ENCODE data around the gene HMX1. TPM values are rescaled to one million over a fixed set of nuclear protein-coding genes. Genes with fewer than 3 reads are reported as not detected.

The HMX1 gene
- total and polyA plus RNA-seq, 10 of the 15 experiments (the other 5 are each of a cell fraction or from before 2014, with no cell fraction given), result not detected

GRCh38 chr4:8905226-8905772 is 33.7 kb upstream of the HMX1 start (continued):
- no peak for TF ChIP-seq ZBTB11 (CRISPR knock-in tag; IDR thresholded peaks at IDR 0.05)
- no peak for TF ChIP-seq E2F4 (IDR thresholded peaks at IDR 0.05; ENCODE audit: low read depth, low read length)

- RAD21 ChIA-PET (ENCODE audit: unreplicated experiment), result no interaction called here
- Histone ChIP-seq H2AFZ (ENCODE audit: control insufficient read depth, low read depth, low read length) (no peak overlapping the region), H3K4me2 (ENCODE audit: control insufficient read depth, insufficient read depth) (no peak overlapping the region), H3K9ac (ENCODE audit: control insufficient read depth, insufficient read depth, low read length) (no peak overlapping the region), H3K79me2 (ENCODE audit: control insufficient read depth, insufficient read depth, low read length) (no peaks in the 10 kb centered on the region), H4K20me1 (ENCODE audit: control insufficient read depth, insufficient read depth) (no peaks in the 10 kb centered on the region), H3K27ac (ENCODE audit: control insufficient read depth, insufficient read depth) (no peak overlapping the region), H3K36me3 (ENCODE audit: control insufficient read depth in 2 of 2, insufficient read depth in 2 of 2, low read length in 1 of 2) (no peaks in the 10 kb centered on the region), H3K4me3 (no peak overlapping the region), H3K27me3 (replicated peaks in 1 of 2; ENCODE audit: control insufficient read depth in 2 of 2, insufficient read depth in 2 of 2, low read length in 1 of 2) (no peaks in the 10 kb centered on the region; a peak in 1 of 4 replicates), H3K4me1 (ENCODE audit: control insufficient read depth, insufficient read depth, low read length) (no peaks in the 10 kb centered on the region), H3K9me3 (replicated peaks; ENCODE audit: control insufficient read depth, insufficient read depth, low read length) (peaks cover 6% of the 10 kb centered on the region; the same call in 2 of the 3 replicates)
- BruUV-seq (replicated peaks), result no TSS peak
- ATAC-seq, result no peak
- in situ Hi-C loops (cut with MboI), result no loop called here
- TF ChIP-seq ETV6 (conservative IDR thresholded peaks at IDR 0.05 in 1 of 2, IDR thresholded peaks at IDR 0.05 in 1 of 2; ENCODE audit: borderline replicate concordance in 1 of 2, low read depth in 1 of 2), result no peak
- TF ChIP-seq MAX (IDR thresholded peaks at IDR 0.05; ENCODE audit: low read depth, low read length), result no peak
- TF ChIP-seq ZNF274 (IDR thresholded peaks at IDR 0.05; ENCODE audit: insufficient read depth, insufficient read length), result no peak
- no peak for TF ChIP-seq CREB1 (IDR thresholded peaks at IDR 0.05; ENCODE audit: low read depth)
- TF ChIP-seq CBX3 (IDR thresholded peaks at IDR 0.05; ENCODE audit: borderline replicate concordance, low read depth), result no peak
- TF ChIP-seq CHD1 (IDR thresholded peaks at IDR 0.05; ENCODE audit: low read depth, low read length), result no peak
- TF ChIP-seq ELK1 (IDR thresholded peaks at IDR 0.05; ENCODE audit: low read depth, low read length), result no peak
- TF ChIP-seq ZBTB11 (CRISPR knock-in tag; IDR thresholded peaks at IDR 0.05), result no peak
- no peak for TF ChIP-seq BRCA1 (IDR thresholded peaks at IDR 0.05; ENCODE audit: low read depth, low read length)
- no peak for DNase-seq (ENCODE audit: low read depth, low spot score)
- SMC1A ChIA-PET (ENCODE audit: uncharacterized antibody, unreplicated experiment), result no interaction called here
- intact Hi-C loops (cut with micrococcal nuclease; ENCODE audit: unreplicated experiment), result no loop called here
- WGBS (ENCODE audit: insufficient coverage, insufficient replicate concordance, low lambda C conversion rate, missing lambda C conversion rate), result 12% methylated on average over 6 of the region's 6 CpGs
- CTCF ChIA-PET, result no interaction called here
- POLR2A ChIA-PET, result no interaction called here
- no peak for FAIRE-seq
Observed at GRCh38 chr4:8904666-8905065, 33.0 kb upstream of the HMX1 start.
